GM12874 (cell line): ENCODE results near the gene TTBK2.

Source experiments
- TF ChIP-seq, protein P1 (sequence below): IDR thresholded peaks from 2 replicates; pipeline ENCODE4 v1.5.1; 2011; ENCODE audit warnings: low read depth, mild to moderate bottlenecking, control low read depth, low read length, moderate library complexity; ENCODE audit not compliant: insufficient read depth

The TTBK2 gene

GRCh38 chr15:42800731-42801474, 119.7 kb downstream of the TTBK2 start:
- TF ChIP-seq, protein P1, sequence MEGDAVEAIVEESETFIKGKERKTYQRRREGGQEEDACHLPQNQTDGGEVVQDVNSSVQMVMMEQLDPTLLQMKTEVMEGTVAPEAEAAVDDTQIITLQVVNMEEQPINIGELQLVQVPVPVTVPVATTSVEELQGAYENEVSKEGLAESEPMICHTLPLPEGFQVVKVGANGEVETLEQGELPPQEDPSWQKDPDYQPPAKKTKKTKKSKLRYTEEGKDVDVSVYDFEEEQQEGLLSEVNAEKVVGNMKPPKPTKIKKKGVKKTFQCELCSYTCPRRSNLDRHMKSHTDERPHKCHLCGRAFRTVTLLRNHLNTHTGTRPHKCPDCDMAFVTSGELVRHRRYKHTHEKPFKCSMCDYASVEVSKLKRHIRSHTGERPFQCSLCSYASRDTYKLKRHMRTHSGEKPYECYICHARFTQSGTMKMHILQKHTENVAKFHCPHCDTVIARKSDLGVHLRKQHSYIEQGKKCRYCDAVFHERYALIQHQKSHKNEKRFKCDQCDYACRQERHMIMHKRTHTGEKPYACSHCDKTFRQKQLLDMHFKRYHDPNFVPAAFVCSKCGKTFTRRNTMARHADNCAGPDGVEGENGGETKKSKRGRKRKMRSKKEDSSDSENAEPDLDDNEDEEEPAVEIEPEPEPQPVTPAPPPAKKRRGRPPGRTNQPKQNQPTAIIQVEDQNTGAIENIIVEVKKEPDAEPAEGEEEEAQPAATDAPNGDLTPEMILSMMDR: 0 out of 2 replicates have a peak, but pooled peaks have one; percentile 32

- TF ChIP-seq, protein P1: no peak
These were observed 121.8 kb downstream of the TTBK2 start for GRCh38 chr15:42798802-42799201.

DNA sequence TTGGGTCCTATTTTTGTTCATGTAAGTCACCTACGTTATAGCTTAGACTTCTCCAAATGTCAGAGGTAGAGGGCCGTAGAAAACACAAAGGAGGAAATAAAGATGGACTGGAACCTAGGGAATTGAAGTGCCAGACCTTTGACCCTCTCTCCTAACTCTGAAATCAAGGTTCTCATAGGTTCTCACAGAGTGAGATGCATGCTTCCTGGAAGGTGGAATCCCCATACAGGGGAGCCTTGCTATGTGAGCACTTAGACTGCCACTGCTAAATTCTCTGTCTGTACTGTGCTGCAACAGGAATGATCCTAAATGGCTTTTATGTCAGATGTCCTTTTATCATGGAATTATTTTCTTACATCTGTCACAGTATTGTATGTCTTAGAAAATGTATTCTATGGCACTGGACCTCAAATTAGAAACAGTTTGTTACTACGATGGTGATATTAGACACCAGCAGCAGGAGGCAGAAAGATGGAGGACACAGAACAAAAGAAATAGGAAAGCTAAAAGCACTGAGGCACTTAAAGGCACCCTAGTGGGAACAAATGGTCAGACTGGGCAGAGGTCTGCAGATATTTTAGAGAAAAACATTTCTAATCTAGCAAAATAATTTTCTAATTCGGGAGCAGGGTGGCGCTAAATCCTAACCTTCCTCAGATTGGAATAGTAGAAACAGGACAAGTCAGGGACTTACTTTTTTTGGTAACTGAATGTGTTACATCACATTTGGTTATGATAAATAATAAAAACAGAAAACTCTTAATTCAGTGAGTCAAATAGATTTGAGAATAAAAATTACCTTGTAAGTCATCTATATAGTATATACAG, 123.4 kb downstream of the TTBK2 start:
- TF ChIP-seq, protein P1: no peak

- TF ChIP-seq, protein P1: no peak
These were observed 131.9 kb downstream of the TTBK2 start for GRCh38 chr15:42788725-42789124.

- TF ChIP-seq, protein P1: no peak
These were observed 133.6 kb downstream of the TTBK2 start for GRCh38 chr15:42786978-42787377.

DNA sequence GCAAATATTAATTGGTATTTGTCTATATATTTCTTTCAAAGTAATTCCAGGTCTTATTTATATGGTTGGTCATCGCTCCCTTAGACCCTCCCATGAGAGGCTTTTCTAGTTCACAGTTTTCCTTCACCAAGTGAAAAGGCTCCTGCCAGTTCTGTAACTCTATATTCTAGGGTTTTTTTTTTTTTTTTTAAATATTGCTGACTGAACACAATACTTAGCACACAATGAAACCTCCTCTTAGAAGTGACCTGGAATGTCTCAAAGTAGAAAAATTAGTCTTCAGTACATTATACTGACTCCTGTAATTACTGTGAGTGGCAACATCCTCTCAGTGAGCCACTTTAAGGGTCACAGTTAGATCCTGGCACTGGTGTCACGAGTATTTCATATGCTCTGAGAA, 135.0 kb downstream of the TTBK2 start:
- TF ChIP-seq, protein P1: no peak

- TF ChIP-seq, protein P1: no peak
These were observed 135.9 kb downstream of the TTBK2 start for GRCh38 chr15:42784705-42785104.
